Stimulated activated CD4-positive, alpha-beta T cell treated with anti-CD3 and anti-CD28 coated beads, TNF-alpha, amount 100 ng/mL, for 24 hours (primary cell): Measurements from ENCODE around the gene CSF3R.

Source experiments
- DNase-seq, 3 experiments: peaks; one replicate each; pipeline ENCODE4 v3.0.0-alpha.2; 2020; ENCODE audit warnings: low read depth in 3 of 3

The CSF3R gene

GRCh38 chr1:36420409-36420808 lies 62.3 kb downstream of the CSF3R start:
- DNase-seq: no peak

GRCh38 chr1:36419569-36419968 lies 63.1 kb downstream of the CSF3R start:
- DNase-seq: no peak

GRCh38 chr1:36419140-36419539 lies 63.6 kb downstream of the CSF3R start:
- no peak for DNase-seq

GRCh38 chr1:36417931-36418330 lies 64.8 kb downstream of the CSF3R start:
- DNase-seq: no peak
